H4 (cell line): Measurements from ENCODE around the gene PCBP3. TPM values are rescaled to one million over a fixed set of nuclear protein-coding genes. Genes with fewer than 3 reads are reported as not detected.
"Not testable (repeated sequence)": the region's sequence is repeated elsewhere in the genome, so short reads cannot be mapped to it uniquely, and the experiment has no call there.

Source experiments
- DNase-seq: peaks from one replicate; pipeline ENCODE4 v3.0.0-alpha.2; 2015; ENCODE audit warnings: low spot score
- total RNA-seq: library from RNA; depleted of rRNA; stranded (reverse); fragments of >200 nt; shearing (Covaris generic); gene quantifications from 2 replicates; pipeline ENCODE4 v1.2.3, GENCODE V29; 2014

The PCBP3 gene
- total RNA-seq, 1 experiment from 2014 or later = 6.1 TPM

- not testable (repeated sequence) for DNase-seq
These were observed 165.1 kb downstream of the PCBP3 start for GRCh38 chr21:45808663-45809062.

GRCh38 chr21:45809421-45809820 is 165.9 kb downstream of the PCBP3 start:
- no peak for DNase-seq

- DNase-seq = no peak
These were observed 167.6 kb downstream of the PCBP3 start for GRCh38 chr21:45811136-45811535.

- not testable (repeated sequence) for DNase-seq
These were observed 170.8 kb downstream of the PCBP3 start for GRCh38 chr21:45814210-45814940.

- DNase-seq = not testable (repeated sequence)
These were observed 172.3 kb downstream of the PCBP3 start for GRCh38 chr21:45815781-45816180.

GRCh38 chr21:45816794-45817193 is 173.3 kb downstream of the PCBP3 start:
- no peak for DNase-seq

- no peak for DNase-seq
These were observed 173.8 kb downstream of the PCBP3 start for GRCh38 chr21:45817345-45817744.

GRCh38 chr21:45818276-45818903 is 174.9 kb downstream of the PCBP3 start:
- peak; percentile 93 for DNase-seq

- DNase-seq = peak; percentile 95
These were observed 175.4 kb downstream of the PCBP3 start for GRCh38 chr21:45818904-45819285.

- DNase-seq = no peak
These were observed 176.1 kb downstream of the PCBP3 start for GRCh38 chr21:45819478-45820170.

GRCh38 chr21:45820171-45821091 is 176.9 kb downstream of the PCBP3 start:
- peak; percentile 93 for DNase-seq

GRCh38 chr21:45821315-45821962 is 177.9 kb downstream of the PCBP3 start:
- DNase-seq = no peak

- DNase-seq = no peak
These were observed 178.5 kb downstream of the PCBP3 start for GRCh38 chr21:45821998-45822397.

- DNase-seq = no peak
These were observed 179.0 kb downstream of the PCBP3 start for GRCh38 chr21:45822429-45823099.

GRCh38 chr21:45823100-45823681 is 179.7 kb downstream of the PCBP3 start:
- no peak for DNase-seq

GRCh38 chr21:45824546-45825215 is 181.2 kb downstream of the PCBP3 start:
- DNase-seq = no peak

- no peak for DNase-seq
These were observed 181.7 kb downstream of the PCBP3 start for GRCh38 chr21:45825219-45825618.

GRCh38 chr21:45826676-45827301 is 183.3 kb downstream of the PCBP3 start:
- no peak for DNase-seq

GRCh38 chr21:45827302-45827692 is 183.8 kb downstream of the PCBP3 start:
- DNase-seq = no peak
